ENCODE data around the gene DNER. TPM values are rescaled to one million over a fixed set of nuclear protein-coding genes. Genes with fewer than 3 reads are reported as not detected.
"Not testable (repeated sequence)": the region's sequence is repeated elsewhere in the genome, so short reads cannot be mapped to it uniquely, and the experiment has no call there.

Gene DNER
- total RNA-seq, 3 donors from 2014 or later: 1.3 to 2.6 (median 1.6) TPM

GRCh38 chr2:229627728-229628127 is 86.6 kb downstream of the DNER start:
- H3K27ac ChIP-seq: no peak overlapping the region
- H3K4me1 ChIP-seq: no peaks in the 10 kb centered on the region
- no peak overlapping the region for H3K4me3 ChIP-seq
- H3K9me3 ChIP-seq: no peaks in the 10 kb centered on the region
- intact Hi-C loops (cut with DNase I; ENCODE audit: low total_unique reads): no loop called here
- H3K27me3 ChIP-seq: no peaks in the 10 kb centered on the region
- no peaks in the 10 kb centered on the region for H3K36me3 ChIP-seq
- TF ChIP-seq CTCF (IDR thresholded peaks at IDR 0.05): no peak
- no peak for TF ChIP-seq POLR2A (IDR thresholded peaks at IDR 0.05)
- no peak for TF ChIP-seq POLR2AphosphoS5 (IDR thresholded peaks at IDR 0.05)
- DNase-seq (ENCODE audit: low spot score in 2 of 2): no peak

- Histone ChIP-seq H3K27me3 (no peaks in the 10 kb centered on the region), H3K4me3 (no peak overlapping the region), H3K9me3 (no peaks in the 10 kb centered on the region), H3K4me1 (no peaks in the 10 kb centered on the region), H3K36me3 (no peaks in the 10 kb centered on the region), H3K27ac (no peak overlapping the region)
- no peak for TF ChIP-seq CTCF (IDR thresholded peaks at IDR 0.05)
- TF ChIP-seq POLR2AphosphoS5 (IDR thresholded peaks at IDR 0.05): no peak
- no peak for TF ChIP-seq POLR2A (IDR thresholded peaks at IDR 0.05)
- no peak for DNase-seq (ENCODE audit: low spot score in 2 of 2)
- intact Hi-C loops (cut with DNase I; ENCODE audit: low total_unique reads): no loop called here
These were observed 91.6 kb downstream of the DNER start for GRCh38 chr2:229622495-229623355.

- intact Hi-C loops (cut with DNase I; ENCODE audit: low total_unique reads): no loop called here
- no peaks in the 10 kb centered on the region for H3K4me1 ChIP-seq
- TF ChIP-seq CTCF (IDR thresholded peaks at IDR 0.05): no peak
- TF ChIP-seq POLR2AphosphoS5 (IDR thresholded peaks at IDR 0.05): no peak
- TF ChIP-seq POLR2A (IDR thresholded peaks at IDR 0.05): no peak
- H3K36me3 ChIP-seq: no peaks in the 10 kb centered on the region
- H3K9me3 ChIP-seq: no peaks in the 10 kb centered on the region
- H3K27ac ChIP-seq: no peak overlapping the region
- H3K4me3 ChIP-seq: no peak overlapping the region
- no peaks in the 10 kb centered on the region for H3K27me3 ChIP-seq
- no peak for DNase-seq (ENCODE audit: low spot score in 2 of 2)
These were observed 93.6 kb downstream of the DNER start for GRCh38 chr2:229620759-229621158.

GRCh38 chr2:229620289-229620688 is 94.1 kb downstream of the DNER start:
- Histone ChIP-seq H3K9me3 (no peaks in the 10 kb centered on the region), H3K27me3 (no peaks in the 10 kb centered on the region), H3K4me3 (no peak overlapping the region), H3K4me1 (no peaks in the 10 kb centered on the region), H3K27ac (no peak overlapping the region), H3K36me3 (no peaks in the 10 kb centered on the region)
- TF ChIP-seq CTCF (IDR thresholded peaks at IDR 0.05): no peak
- no peak for TF ChIP-seq POLR2AphosphoS5 (IDR thresholded peaks at IDR 0.05)
- TF ChIP-seq POLR2A (IDR thresholded peaks at IDR 0.05): no peak
- DNase-seq (ENCODE audit: low spot score in 2 of 2): no peak
- intact Hi-C loops (cut with DNase I; ENCODE audit: low total_unique reads): no loop called here

GRCh38 chr2:229616433-229616832 is 97.9 kb downstream of the DNER start:
- intact Hi-C loops (cut with DNase I; ENCODE audit: low total_unique reads): no loop called here

GRCh38 chr2:229614021-229614420 is 100.3 kb downstream of the DNER start:
- H3K36me3 ChIP-seq; intact Hi-C loops (cut with DNase I; ENCODE audit: low total_unique reads); H3K27me3 ChIP-seq; H3K9me3 ChIP-seq; H3K27ac ChIP-seq; H3K4me1 ChIP-seq; DNase-seq (ENCODE audit: low spot score in 2 of 2); H3K4me3 ChIP-seq: not testable (repeated sequence)

More at GRCh38 chr2:229616433-229616832, 97.9 kb downstream of the DNER start:
- TF ChIP-seq CTCF (IDR thresholded peaks at IDR 0.05) (no peak), POLR2AphosphoS5 (IDR thresholded peaks at IDR 0.05) (no peak), POLR2A (IDR thresholded peaks at IDR 0.05) (no peak)
- Histone ChIP-seq H3K4me3 (no peak overlapping the region), H3K9me3 (no peaks in the 10 kb centered on the region), H3K27ac (no peak overlapping the region), H3K4me1 (no peaks in the 10 kb centered on the region), H3K27me3 (no peaks in the 10 kb centered on the region), H3K36me3 (no peaks in the 10 kb centered on the region)
- no peak for DNase-seq (ENCODE audit: low spot score in 2 of 2)

All from breast epithelium (tissue), 4 donors.